Erythroblast (primary cell): ENCODE measurements around the gene LOXL4.

Experiments used
- GATA1 ChIP-seq: IDR thresholded peaks from 2 replicates; pipeline ENCODE4 v1.6.1; 2011; ENCODE audit warnings: low read depth, mild to moderate bottlenecking, control low read depth, low read length, moderate library complexity
- POLR2A ChIP-seq: IDR thresholded peaks from 2 replicates; pipeline ENCODE4 v1.6.1; 2011; ENCODE audit warnings: mild to moderate bottlenecking, low read length

DNA sequence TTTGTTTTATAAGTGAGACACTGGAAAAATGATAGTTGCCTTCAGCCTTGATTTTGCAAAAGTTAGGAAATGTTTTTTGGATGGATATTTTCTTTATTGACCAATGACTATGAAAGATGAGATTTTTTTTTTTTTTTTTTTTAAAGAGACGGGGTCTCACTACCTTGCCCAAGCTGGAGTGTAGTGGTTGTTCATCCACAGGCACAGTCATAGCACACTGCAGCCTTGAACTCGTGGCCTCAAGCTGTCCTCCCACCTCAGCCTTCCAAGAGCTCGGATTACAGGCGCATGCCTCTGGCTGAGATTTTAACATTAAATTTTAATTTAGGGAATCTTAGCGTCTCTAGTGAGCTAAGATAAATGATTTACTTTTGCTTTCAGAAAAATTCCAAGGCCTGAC is 66.2 kb downstream of the LOXL4 start:
- TF ChIP-seq POLR2A, result no peak
- TF ChIP-seq GATA1, result no peak
